Measurements from ENCODE around the gene PRR5.

PRR5 gene

GRCh38 chr22:44707752-44708151 lies 5.7 kb downstream of the PRR5 start:
- no peak overlapping the region for H3K27ac ChIP-seq

GRCh38 chr22:44709881-44710392 lies 7.9 kb downstream of the PRR5 start:
- Histone ChIP-seq H3K4me3 (no peak overlapping the region), H3K27ac (peak overlapping the region in 5 of 21 experiments; percentile 16 to 60 (median 49))

More at GRCh38 chr22:44707752-44708151, 5.7 kb downstream of the PRR5 start:
- no peak overlapping the region for H3K4me3 ChIP-seq

- no peak overlapping the region for H3K4me3 ChIP-seq
Measured at GRCh38 chr22:44710474-44711240, 8.7 kb downstream of the PRR5 start.

GRCh38 chr22:44711241-44711560 lies 9.2 kb downstream of the PRR5 start:
- peak overlapping the region in 1 of 21 experiments; percentile 49 for H3K27ac ChIP-seq

More at GRCh38 chr22:44710474-44711240, 8.7 kb downstream of the PRR5 start:
- peak overlapping the region in 6 of 21 experiments; percentile 2 to 60 (median 40) for H3K27ac ChIP-seq

DNA sequence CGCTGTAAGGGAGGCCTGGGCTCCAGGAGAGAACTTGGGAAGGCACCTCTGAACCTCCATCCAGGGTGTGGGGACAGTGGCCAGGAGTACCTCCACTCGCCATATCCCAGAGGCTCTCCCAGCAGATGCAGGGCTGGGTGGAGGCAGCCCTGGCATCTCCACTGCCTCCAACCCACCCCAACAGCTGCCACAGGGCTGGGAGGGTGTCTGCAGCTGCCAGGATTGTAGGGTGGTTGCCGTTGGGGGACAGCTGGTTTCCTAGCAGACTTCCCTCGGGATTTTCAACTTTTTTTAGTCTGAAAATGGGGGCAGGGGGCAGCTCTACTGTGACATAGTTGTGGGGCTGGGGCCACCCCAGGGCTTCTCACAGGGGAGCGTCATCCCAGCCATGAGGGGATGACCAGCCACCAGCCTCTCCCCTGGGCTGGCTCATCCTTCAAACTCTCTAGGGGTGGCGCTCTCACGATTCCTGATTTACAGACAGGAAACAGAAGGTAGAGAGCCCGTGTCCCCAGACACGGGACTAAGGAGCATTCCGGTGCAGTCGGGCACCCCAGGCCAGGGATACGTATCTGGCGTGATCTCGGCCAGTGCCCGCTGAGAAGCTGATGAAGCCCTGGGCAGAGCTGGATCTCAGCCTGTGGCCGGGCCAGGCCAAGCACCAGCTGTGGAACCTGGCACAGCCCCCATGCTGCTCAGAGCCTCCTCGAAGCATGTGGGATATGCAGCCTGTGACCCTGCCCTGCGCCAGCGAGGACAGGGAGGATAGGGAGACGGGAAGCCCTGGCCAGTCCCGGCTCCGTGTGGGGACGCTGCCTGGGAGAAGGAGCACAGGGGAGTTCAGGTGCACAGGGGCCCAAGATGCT lies 9.9 kb downstream of the PRR5 start:
- H3K27ac ChIP-seq: peak overlapping the region in 3 of 21 experiments; percentile 16 to 49 (median 26)
- H3K4me3 ChIP-seq: no peak overlapping the region

More at GRCh38 chr22:44711241-44711560, 9.2 kb downstream of the PRR5 start:
- H3K4me3 ChIP-seq: no peak overlapping the region

DNA sequence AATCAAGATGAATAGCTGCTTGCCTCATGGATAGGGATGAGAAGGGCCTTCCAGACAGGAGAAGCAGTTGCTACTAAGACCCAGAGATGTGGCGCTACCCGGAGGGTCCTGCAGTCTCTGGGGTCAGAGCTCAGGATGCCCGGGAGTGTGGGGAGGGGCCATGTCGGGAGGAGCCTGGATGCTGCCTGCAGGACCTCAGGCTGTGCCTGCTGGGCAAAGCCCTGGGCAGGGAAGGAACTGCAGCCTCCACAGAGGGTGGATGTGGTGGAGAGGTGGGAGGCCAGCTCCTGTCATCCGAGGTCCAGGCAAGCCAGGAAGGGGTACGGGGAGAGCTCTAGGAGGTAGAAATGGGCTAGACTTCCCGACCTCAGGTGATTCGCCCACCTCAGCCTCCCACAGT lies 11.0 kb downstream of the PRR5 start:
- Histone ChIP-seq H3K27ac (no peak overlapping the region), H3K4me3 (no peak overlapping the region)

- Histone ChIP-seq H3K27ac (peak overlapping the region in 3 of 21 experiments; percentile 25 to 51 (median 29)), H3K4me3 (no peak overlapping the region)
Measured at GRCh38 chr22:44714703-44715350, 12.8 kb downstream of the PRR5 start.

GRCh38 chr22:44718418-44718817 lies 16.4 kb downstream of the PRR5 start:
- Histone ChIP-seq H3K4me3 (no peak overlapping the region), H3K27ac (no peak overlapping the region)

GRCh38 chr22:44719586-44720368 lies 17.8 kb downstream of the PRR5 start:
- Histone ChIP-seq H3K4me3 (no peak overlapping the region), H3K27ac (no peak overlapping the region)

DNA sequence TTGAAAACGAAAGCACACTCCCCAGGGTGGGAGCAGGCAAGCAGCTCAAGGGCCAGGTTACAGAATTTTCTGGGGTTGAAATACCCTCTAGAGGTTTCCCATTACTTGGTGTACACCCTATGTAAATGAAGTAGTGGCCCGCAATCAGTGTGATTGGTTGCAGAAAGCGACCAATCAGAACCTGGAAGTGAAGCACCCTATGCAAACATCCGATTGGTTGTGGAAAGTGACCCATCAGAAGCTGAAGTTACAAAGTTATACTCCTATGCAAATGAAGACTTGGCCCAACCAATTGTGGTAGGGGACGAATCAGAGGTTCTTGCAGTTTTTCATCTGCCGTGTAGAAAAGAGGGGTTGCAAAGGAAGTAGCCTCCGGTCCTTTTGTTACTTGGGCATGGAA lies 19.2 kb downstream of the PRR5 start:
- Histone ChIP-seq H3K4me3 (no peak overlapping the region), H3K27ac (no peak overlapping the region)

DNA sequence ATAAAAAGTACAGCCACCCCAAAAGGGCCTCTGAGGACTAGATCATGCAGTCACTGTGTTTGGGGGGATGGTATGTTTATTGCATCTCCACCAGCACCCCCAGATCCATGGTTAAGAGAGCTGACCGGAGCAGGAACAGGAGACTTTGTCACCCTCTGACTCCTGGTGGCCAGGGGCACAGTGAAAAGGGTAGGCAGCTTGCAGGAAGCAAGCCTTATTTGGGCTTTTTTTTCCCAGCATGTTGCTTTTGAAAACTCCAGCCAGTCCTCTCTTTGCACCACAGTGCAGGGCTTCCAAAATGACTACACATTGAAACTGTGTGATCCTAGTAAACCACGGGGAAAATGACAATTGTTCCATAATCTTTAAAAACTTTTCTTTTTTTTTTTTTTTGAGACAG lies 20.6 kb downstream of the PRR5 start:
- H3K27ac ChIP-seq: no peak overlapping the region
- H3K4me3 ChIP-seq: no peak overlapping the region

GRCh38 chr22:44723801-44724200 lies 21.8 kb downstream of the PRR5 start:
- no peak overlapping the region for H3K27ac ChIP-seq
- H3K4me3 ChIP-seq: no peak overlapping the region

- H3K4me3 ChIP-seq: no peak overlapping the region
- no peak overlapping the region for H3K27ac ChIP-seq
Measured at GRCh38 chr22:44724416-44724815, 22.4 kb downstream of the PRR5 start.

DNA sequence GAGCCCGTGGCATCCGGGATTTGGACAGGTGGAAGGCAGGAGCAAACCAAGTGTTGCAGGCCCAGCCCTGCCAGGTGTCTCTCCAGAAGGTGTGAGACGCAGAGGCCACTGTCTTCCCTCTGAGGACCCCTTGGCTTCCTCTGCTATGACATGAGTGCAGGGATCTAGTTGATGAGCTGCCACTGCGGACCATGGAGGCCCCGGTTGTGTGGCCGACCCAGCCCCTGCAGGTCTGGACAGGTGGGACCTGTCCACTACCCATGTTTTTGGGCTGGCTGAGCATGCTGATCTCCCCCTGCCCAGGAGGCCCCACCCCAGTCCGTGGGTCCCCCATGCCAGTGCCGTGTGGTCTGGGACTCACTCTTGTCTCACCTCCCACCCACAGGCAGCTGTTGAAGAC lies 22.9 kb downstream of the PRR5 start:
- H3K4me3 ChIP-seq: no peak overlapping the region
- no peak overlapping the region for H3K27ac ChIP-seq

DNA sequence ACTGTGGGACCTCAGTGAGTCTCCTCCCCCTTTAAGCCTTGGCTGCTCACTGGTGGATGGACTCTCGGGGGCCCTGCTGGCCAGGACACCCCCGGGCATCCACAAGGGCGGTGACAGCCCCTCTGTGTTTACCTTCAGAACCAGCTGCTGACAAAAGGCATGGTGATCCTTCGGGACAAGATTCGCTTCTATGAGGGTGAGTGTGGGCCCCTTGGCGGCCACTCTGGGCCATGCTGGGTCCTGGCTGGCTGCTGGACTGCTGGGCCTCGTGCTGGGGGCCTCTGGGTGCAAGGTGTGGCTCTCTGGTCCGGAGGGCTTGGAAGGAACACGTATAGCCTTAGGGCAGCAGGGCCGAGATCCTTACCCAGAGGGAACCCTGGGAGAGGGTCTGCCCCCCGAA lies 24.4 kb downstream of the PRR5 start:
- H3K27ac ChIP-seq: no peak overlapping the region
- H3K4me3 ChIP-seq: no peak overlapping the region

DNA sequence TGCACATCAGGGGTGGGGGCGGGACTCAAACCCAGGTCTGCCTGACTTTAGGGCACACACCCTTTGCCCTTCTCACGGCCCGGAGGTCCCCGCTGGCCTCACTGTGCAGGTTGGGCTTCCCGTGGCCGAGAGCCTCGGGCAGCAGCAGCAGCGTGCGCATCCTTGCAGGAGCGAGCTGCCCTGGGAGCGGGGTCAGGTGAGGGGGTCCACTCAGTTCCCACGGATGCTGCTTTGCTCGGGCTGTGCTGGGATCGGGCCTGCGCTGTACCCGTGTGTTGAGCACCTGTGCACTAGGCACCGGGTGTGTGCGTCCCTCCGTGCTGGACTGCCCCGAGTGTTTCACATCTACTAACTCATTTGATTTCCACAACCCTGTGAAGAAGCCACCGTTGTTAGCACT lies 25.1 kb downstream of the PRR5 start:
- H3K27ac ChIP-seq: no peak overlapping the region
- H3K4me3 ChIP-seq: no peak overlapping the region

- Histone ChIP-seq H3K4me3 (no peak overlapping the region), H3K27ac (no peak overlapping the region)
Measured at GRCh38 chr22:44727709-44728108, 25.7 kb downstream of the PRR5 start.

DNA sequence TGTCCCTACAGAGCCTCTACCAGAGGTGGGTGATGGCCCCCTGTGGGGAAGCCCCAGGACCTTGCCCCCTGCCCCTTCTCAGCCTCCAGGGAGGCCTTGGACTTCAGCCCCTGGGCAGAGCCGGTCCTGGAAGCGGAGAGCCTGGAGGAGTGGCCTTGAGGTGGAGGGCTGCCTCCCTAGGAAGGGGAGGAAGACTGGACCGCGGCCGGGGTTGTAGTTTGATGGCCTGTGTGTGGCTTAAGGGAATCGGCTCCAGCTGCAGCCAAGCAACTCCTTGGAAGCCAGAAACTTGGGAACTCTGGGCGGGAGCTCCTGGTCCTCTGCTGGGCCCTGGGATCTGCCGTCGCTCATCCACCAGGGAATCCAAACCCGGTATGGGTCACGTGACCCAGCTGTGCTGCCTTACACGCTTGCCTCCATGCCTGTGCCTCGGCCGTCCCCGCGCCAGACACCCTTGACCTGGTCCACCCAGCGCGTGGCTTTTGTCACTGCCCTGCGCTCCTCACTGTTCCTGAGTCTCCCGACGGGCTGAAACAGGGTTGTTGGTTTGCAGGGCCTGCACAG lies 26.8 kb downstream of the PRR5 start:
- Histone ChIP-seq H3K27ac (peak overlapping the region in 3 of 21 experiments; percentile 10 to 28 (median 10)), H3K4me3 (no peak overlapping the region)

DNA sequence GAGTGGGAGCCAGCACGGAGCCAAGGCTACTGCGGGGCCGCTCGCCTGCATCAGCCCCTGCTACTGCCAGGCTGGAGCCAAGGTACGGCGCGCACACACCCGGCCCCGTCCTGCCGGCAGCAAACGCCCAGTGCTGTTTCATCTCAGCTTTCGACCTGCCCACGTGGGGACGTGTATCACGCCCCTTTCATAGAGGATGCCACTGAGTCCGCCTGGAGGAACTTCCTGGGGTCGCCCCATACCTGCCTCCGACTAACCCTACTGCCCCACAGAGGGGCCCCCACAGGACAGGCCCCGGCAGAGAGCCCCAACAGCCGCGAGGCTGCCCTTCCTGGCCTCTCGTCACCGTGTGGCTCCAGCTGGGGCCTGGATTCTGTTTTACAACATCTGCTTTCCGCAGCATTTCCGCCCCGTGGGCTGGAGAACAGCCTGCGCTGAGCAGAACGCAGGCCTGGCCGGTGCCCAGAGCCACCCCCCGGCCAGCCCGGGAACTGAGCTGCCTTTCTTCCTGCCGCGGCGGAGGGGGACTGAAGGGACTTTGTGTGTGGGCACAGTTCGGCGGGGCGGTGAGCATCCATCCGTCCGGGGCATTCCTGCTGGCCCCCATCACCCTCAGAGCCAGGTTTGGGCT lies 27.5 kb downstream of the PRR5 start:
- H3K4me3 ChIP-seq: no peak overlapping the region

More for the DNA sequence above, 27.5 kb downstream of the PRR5 start:
- H3K27ac ChIP-seq: peak overlapping the region in 3 of 21 experiments; percentile 10 to 28 (median 10)

Measured in skin epidermis (tissue), 12 donors.